GM21447 (cell line): ENCODE data around the gene CLDN3.
"Not testable (repeated sequence)": the region's sequence is repeated elsewhere in the genome, so short reads cannot be mapped to it uniquely, and the experiment has no call there.

Source experiments
- ATAC-seq: cut with Tn5 transposase; IDR thresholded peaks from one replicate; pipeline ENCODE4 v1.9.1; 2021; ENCODE audit not compliant: unreplicated experiment

The CLDN3 gene

DNA sequence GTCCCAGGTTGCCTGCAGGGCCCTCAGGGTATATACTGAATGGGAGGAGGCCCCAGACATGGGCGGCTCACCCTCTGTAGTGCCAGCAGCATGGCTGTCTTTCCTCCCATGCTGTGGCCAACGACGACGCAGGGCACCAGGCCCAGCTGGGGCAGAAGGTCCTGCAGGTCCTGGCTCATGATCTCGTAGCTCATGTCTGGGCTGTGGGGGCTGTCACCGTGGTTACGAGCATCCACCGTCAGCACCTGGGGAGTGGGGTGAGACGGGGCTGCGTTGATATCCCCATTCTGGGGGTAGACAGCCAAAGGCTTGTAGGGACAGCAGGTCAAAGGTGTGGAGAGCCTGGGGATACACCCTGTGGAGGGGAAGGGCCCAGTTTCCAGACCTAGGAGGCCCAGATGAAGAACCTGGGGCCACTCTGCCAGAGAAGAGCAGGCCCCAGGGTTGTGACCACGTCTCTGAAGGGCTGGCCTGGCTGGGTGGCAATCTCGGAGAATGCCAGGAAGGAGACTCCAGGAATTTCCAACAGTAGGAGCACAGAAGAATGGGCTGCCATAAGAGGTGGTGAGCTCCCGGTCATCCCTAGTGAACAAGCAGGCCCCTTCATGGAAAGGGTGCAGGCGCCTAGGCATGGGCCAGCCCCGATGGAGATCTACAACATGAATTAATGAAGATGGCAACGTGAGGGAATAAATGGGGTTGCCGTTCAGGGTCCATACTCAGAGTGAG is 32.4 kb downstream of the CLDN3 start:
- ATAC-seq, result no peak

DNA sequence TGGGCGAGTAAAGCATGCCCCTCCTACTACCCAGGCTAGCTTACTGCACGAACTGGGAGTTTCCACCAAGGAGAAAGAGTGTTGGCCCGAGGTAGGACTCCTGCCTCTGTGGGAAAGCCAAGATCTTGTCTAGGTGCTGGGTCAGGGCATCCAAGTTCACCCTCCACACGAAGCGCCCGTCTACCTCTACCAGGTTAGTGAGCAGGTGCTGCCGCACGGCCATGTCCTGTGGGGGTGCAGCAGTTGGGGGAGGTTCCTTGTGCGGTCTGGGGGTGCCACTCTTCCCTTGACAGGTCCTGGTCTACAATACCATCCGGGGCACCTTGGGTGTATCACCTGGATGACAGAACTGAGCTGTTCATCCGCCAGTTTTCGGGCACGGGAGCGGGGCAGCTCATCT is 33.2 kb downstream of the CLDN3 start:
- ATAC-seq, result no peak

DNA sequence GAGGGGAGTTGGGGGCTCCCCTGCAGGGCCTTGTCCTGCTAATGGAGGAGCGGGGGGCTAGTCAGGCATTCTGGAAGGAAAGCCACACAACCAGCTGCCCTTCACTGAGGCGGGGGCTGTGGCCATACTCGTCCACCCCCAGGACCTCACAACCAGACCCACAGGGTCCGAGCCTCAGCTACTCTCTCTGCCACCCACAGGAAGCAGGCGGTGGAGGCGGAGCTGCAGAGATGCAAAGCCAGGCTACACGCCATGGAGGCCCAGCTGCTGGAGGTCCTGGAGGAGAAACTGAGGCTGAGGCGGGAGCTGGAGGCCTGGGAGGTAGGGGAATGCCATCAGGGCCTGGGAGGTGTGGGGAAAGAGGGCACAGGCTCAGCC is 34.6 kb downstream of the CLDN3 start:
- no peak for ATAC-seq

DNA sequence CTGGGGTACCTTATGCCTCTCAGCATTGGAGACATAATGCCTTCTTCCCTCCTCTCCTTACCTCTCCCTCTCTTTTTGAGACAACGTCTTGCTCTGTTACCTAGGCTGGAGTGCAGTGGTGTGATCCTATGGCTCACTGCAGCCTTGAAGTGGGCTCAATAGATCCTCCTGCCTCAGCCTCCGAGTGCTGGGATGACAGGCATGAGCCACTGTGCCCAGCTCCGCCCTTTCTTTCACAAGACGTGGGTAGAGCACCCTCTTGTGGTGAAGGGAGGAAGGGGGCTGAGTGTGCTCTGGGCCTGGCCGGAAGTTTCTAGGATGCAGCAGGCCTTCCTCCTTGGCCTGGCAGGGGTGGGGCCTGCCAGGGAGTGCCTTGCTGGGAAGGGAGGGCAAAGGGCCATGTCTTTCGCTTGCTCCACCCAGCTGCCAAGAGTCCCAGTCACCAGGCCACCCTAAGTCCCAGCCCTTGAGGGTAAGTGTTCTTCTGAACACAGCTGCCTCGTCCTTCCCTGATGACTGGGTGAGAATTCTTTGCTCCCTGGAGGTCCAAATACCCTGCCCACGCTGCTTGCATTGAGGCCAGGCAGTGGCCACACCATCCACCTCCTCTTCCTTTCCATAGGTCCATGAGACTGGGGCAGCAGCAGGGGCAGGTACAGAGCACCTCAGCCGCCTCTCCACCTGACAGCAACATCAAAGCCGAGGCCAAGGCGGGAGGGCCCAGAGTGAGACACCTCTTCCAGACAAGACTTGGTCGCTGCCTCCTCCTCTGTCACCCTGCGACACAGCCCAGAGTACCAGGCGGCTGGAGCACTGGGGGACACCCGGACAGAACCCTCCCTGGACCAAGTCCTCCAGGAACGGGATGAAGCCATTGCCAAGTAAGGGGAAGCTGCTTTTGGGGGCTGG is 35.2 kb downstream of the CLDN3 start:
- ATAC-seq, result peak; percentile 40

DNA sequence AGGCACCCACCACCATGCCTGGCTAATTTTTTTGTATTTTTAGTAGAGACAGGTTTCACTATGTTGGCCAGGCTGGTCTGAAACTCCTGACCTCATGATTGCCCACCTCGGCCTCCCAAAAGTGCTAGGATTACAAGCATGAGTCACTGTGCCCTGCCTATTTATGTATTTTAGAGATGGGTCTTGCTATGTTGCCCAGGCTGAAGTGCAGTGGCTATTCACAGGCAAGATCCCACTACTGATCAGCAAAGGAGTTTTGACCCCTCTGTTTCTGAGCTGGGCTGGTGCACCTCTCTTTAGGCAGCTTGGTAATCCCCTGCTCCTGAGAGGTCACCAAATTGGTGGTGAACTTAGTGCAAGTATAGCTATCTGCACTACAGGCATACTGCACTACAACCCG is 37.7 kb downstream of the CLDN3 start:
- no peak for ATAC-seq

DNA sequence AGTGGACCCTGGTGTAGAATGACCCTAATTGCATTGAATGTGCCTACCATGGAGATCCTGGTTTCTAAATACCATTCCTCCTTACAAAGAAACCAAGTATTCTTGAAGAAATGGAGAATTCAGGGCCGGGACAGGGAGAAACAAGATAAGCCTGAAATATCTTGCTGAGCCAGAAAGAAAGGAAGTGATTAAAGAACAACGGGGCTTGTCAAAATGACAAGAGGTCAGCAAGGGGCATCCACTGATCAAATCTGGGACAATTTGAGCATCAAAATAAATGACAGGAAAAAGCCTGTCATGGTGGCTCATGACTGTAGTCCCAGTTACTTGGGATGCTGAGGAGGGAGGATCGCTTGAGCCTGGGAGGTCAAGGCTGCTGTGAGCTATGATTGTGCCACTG is 39.6 kb downstream of the CLDN3 start:
- ATAC-seq, result no peak

DNA sequence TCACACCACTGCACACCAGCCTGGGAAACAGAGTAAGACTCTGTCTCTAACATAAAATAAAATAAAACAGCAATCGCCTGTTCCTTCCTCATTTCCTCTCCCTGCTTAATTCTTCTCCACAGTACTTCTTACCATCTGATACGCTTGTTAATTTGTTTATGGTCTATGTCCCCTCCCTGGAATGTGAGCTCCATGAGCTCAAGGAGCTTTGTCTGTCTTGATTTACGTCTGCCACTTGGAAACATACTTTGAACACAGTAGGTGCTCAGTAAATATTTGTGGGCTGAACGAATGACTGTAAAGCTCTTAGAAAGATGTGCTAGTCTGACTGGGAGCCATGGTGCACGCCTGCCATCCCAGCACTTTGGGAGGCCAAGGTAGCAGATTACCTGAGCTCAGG is 41.5 kb downstream of the CLDN3 start:
- no peak for ATAC-seq

DNA sequence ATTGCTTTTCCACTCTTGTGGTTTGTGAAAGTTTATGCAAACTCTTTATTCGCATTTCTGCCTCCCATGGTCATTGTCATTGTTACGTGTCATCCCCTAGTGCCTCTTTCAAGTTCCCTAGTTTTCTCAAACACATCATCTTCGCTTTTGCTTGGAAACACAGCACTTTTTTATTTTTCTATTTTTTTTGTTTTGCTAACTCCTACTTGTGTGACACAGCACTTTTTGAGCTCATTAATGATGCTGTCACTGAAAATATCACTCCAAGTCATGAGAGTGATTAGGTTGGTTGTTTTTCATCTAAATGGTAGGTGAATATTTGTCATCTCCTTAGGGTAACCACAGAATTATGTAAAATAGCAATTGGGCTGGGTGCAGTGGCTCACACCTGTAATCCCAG is 42.1 kb downstream of the CLDN3 start:
- ATAC-seq, result no peak

DNA sequence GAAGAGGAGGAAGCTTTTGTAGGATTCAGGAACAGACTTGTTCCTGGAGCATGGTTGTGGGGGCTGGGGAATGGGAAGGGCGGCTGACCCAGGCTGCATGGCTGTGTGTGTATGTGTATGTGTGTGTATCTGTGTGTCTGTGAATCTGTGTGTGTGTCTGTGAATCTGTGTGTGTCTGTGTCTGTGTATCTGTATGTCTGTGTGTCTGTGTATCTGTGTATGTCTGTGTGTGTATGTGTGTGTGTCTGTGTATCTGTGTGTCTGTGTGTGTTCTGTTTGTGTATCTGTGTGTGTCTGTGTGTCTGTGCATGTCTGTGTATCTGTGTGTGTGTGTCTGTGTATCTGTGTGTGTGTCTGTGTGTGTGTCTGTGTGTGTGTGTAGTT is 44.0 kb downstream of the CLDN3 start:
- ATAC-seq, result no peak

DNA sequence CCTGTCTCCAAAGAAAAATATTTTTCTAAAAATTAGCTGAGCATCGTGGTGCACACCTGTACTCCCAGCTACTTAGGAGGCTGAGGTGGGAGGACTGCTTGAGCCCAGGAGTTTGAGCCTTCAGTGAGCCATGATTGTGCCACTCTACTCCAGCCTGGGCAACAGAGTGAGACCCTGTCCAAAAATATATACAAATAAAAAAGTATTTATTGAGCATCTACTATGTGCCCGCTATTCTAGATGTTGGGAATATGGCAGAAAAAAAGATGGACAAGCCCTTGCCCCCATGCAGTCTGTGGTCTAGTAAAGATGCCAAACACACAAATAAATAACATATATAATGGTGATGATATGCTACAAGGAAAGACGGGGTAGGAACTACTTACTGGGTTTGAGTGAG is 46.3 kb downstream of the CLDN3 start:
- ATAC-seq, result no peak

DNA sequence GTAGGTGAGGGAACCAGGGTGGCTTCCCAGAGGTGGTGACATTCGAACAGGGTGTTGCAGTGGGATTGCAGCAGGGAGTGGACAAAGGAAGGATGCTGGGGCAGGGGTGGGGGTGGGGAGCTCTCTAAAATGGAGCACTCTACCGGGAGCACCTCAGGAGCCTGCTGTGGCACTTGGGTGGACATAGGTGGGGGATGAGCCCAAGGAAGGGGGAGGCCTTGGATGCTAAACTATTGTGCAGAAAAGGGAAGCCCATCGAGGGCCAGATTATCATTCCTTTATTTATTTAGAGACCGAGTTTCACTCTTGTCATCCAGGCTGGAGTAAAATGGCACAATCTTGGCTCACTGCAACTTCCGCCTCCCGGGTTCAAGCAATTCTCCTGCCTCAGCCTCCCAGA is 47.3 kb downstream of the CLDN3 start:
- ATAC-seq, result no peak

DNA sequence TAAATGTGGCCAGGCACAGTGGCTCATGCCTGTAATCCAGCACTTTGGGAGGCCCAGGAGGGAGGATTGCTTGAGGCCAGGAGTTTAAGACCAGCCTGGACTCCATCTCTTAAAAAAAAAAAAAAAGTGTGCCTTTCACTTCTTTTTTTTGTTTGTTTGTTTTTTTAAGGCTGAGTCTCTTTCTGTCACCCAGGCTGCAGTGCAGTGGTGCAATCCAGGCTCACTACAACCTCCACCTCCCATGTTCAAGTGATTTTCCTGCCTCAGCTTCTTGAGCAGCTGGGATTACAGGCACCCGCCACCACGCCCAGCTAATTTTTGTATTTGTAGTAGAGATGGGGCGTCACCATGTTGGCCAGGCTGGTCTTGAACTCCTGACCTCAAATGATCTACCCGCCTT is 47.9 kb downstream of the CLDN3 start:
- ATAC-seq, result not testable (repeated sequence)

DNA sequence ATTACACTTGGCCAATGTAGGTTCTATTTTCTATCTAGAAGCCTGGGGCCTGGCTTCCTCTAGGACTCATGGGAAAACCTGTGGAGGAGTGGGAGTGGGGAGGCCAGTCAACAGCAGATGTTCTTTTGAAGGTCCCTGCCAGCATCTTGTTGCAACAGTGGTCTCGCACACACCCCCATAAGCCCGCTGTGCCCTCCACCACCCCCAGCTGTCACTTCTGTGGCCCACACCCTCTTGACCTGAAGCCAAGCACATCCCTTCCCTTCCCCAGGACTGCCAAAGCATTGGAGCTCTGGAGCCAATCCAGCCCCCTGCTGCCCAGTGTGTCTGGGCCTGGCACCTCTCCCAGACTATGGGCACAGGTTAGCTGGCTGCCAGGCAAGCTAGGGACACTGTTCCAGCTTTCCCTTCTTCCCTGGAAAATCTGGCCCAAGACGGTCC is 48.7 kb downstream of the CLDN3 start:
- no peak for ATAC-seq

DNA sequence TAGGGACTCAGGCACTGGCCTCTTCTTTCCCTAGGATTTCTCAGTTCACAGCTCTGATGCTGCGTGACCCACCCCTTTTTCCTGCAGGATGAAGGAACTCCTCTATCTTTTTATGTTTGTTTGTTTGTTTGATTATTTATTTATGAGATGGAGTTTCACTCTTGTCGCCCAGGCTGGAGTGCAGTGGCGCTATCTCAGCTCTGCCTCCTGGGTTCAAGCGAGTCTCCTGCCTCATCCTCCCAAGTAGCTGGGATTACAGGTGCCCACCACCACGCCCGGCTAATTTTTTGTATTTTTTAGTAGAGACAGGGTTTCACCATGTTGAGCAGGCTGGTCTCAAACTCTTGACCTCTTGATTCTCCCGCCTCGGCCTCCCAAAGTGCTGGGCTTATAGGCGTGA is 49.6 kb downstream of the CLDN3 start:
- not testable (repeated sequence) for ATAC-seq

DNA sequence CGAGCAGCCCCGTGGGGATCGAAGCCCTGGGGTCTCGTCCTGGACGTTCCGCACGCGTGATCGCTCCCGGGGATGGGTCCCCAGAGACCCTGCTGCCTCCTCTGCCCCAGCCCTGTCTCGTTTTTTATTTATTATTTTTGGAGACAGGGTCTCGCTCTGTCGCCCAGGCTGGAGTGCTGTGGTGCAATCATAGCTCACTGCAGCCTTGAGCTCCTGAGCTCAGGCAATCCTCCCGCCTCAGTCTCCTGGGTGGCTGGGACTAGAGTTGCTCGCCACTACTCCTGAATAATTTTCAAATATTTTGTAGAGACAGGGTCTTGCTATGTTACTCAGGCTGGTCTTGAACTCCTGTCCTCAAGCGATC is 50.3 kb downstream of the CLDN3 start:
- ATAC-seq, result no peak
